OCI-LY1 (cell line): ENCODE results near the gene MYL9.

ENCODE experiments used
- CTCF ChIP-seq: fragments of 200-600 bp; sonication (generic), shearing (Covaris generic); IDR thresholded peaks from 2 replicates; pipeline ENCODE4 v1.5.1; 2017; ENCODE audit warnings: mild to moderate bottlenecking, antibody characterized with exemption, low read length, moderate library complexity, mixed read lengths
- EZH2 ChIP-seq: fragments of 200-600 bp; sonication (generic), shearing (Covaris generic); IDR thresholded peaks from 2 replicates; pipeline ENCODE4 v1.8.0; 2017; ENCODE audit warnings: borderline replicate concordance, mixed run types, mild to moderate bottlenecking, antibody characterized with exemption, low read length, moderate library complexity, mixed read lengths

GRCh38 chr20:36507746-36508145 lies 33.6 kb upstream of the MYL9 start:
- TF ChIP-seq CTCF: no peak
- TF ChIP-seq EZH2: no peak
